OCI-LY3 (cell line): ENCODE data around the gene LY6G6F.

ENCODE experiments used
- H2AFZ ChIP-seq: fragments of 200-600, 300-600 bp; shearing (Covaris generic); 2 replicates; pipeline ENCODE4 v1.6.0; 2014; ENCODE audit warnings: antibody characterized with exemption, low read depth, low read length
- H3K27ac ChIP-seq: fragments of 200-600, 300-600 bp; sonication (generic); 2 replicates; pipeline ENCODE4 v1.5.1; 2014; ENCODE audit warnings: mild to moderate bottlenecking, low read length, moderate library complexity, mixed read lengths
- H3K27me3 ChIP-seq: fragments of 200-600, 300-600 bp; sonication (generic); 2 replicates; pipeline ENCODE4 v1.6.1; 2014; ENCODE audit warnings: low read depth, low read length, mixed read lengths
- H3K36me3 ChIP-seq: fragments of 200-600, 300-600 bp; sonication (generic); replicated peaks from 2 replicates; pipeline ENCODE3; 2014; ENCODE audit warnings: low read depth, low read length, mixed read lengths
- H3K4me1 ChIP-seq: fragments of 300-600, 200-600 bp; sonication (generic); 2 replicates; pipeline ENCODE4 v1.6.1; 2014; ENCODE audit warnings: low read length, mixed read lengths
- H3K4me2 ChIP-seq: fragments of 200-600, 300-600 bp; sonication (generic); 2 replicates; pipeline ENCODE4 v1.6.1; 2014; ENCODE audit warnings: low read length, mixed read lengths
- H3K4me3 ChIP-seq: fragments of 300-600, 200-600 bp; sonication (generic); 2 replicates; pipeline ENCODE4 v1.5.1; 2014; ENCODE audit warnings: antibody characterized with exemption, mild to moderate bottlenecking, low read length, moderate library complexity
- H3K79me2 ChIP-seq: fragments of 300-600, 200-600 bp; shearing (Covaris generic); 2 replicates; pipeline ENCODE4 v1.6.1; 2014; ENCODE audit warnings: mild to moderate bottlenecking, low read length, mixed read lengths
- H3K9ac ChIP-seq: fragments of 300-600, 200-600 bp; shearing (Covaris generic); 2 replicates; pipeline ENCODE4 v1.6.0; 2014; ENCODE audit warnings: mild to moderate bottlenecking, low read length, moderate library complexity
- H3K9me3 ChIP-seq: fragments of 200-600, 300-600 bp; shearing (Covaris generic); 2 replicates; pipeline ENCODE4 v1.6.1; 2014; ENCODE audit warnings: low read length, mixed read lengths; ENCODE audit not compliant: insufficient read depth
- H4K20me1 ChIP-seq: fragments of 200-600, 300-600 bp; sonication (generic); 2 replicates; pipeline ENCODE4 v1.6.1; 2016; ENCODE audit warnings: low read length, mixed read lengths; ENCODE audit not compliant: insufficient read depth
- CTCF ChIP-seq: fragments of 200-600, 300-600 bp; sonication (generic); IDR thresholded peaks from 2 replicates; pipeline ENCODE4 v1.5.1; 2014; ENCODE audit warnings: antibody characterized with exemption, low read length, low read depth
- EZH2phosphoT487 ChIP-seq: fragments of 200-600 bp; shearing (Covaris generic); IDR thresholded peaks from 2 replicates; pipeline ENCODE4 v1.6.1; 2018; ENCODE audit warnings: antibody characterized with exemption, mixed run types, low read depth

Gene LY6G6F

GRCh38 chr6:31715022-31715958 is 8.6 kb downstream of the LY6G6F start, which contains the start of gene LY6G6D:
Gene LY6G6D, plus strand, starts transcription at chr6:31715348. Its CDS starts 8 bp downstream, at chr6:31715356.
- H3K9me3 ChIP-seq: no peaks in the 10 kb centered on the region
- H3K27ac ChIP-seq: no peak within 1 kb of the TSS
- H3K4me3 ChIP-seq: no peak within 1 kb of the TSS
- peaks cover 4% of the 10 kb centered on the region for H3K4me1 ChIP-seq
- H3K4me2 ChIP-seq: no peak within 1 kb of the TSS
- no peaks in the 10 kb centered on the region for H3K36me3 ChIP-seq
- TF ChIP-seq CTCF (no peak), EZH2phosphoT487 (no peak)
- H2AFZ ChIP-seq: no peak within 1 kb of the TSS
- no peaks in the 10 kb centered on the region for H3K27me3 ChIP-seq
- H3K9ac ChIP-seq: no peak within 1 kb of the TSS
- no peaks in the 10 kb centered on the region for H4K20me1 ChIP-seq
- no peaks in the 10 kb centered on the region for H3K79me2 ChIP-seq

- no peak overlapping the region for H3K4me2 ChIP-seq
- H3K9ac ChIP-seq: no peak overlapping the region
- H3K9me3 ChIP-seq: no peaks in the 10 kb centered on the region
- H3K4me1 ChIP-seq: no peaks in the 10 kb centered on the region
- no peaks in the 10 kb centered on the region for H3K27me3 ChIP-seq
- no peaks in the 10 kb centered on the region for H4K20me1 ChIP-seq
- no peak overlapping the region for H3K4me3 ChIP-seq
- H3K36me3 ChIP-seq: no peaks in the 10 kb centered on the region
- H2AFZ ChIP-seq: no peak overlapping the region
- TF ChIP-seq EZH2phosphoT487: no peak
- peak; percentile 9; the same call in 1 of the 2 replicates for TF ChIP-seq CTCF
- H3K79me2 ChIP-seq: no peaks in the 10 kb centered on the region
- H3K27ac ChIP-seq: no peak overlapping the region
Measured at GRCh38 chr6:31717499-31718222, 11.0 kb downstream of the LY6G6F start.

GRCh38 chr6:31718265-31718664 is 11.6 kb downstream of the LY6G6F start:
- H3K9ac ChIP-seq: no peak overlapping the region
- H3K27me3 ChIP-seq: no peaks in the 10 kb centered on the region
- no peaks in the 10 kb centered on the region for H3K9me3 ChIP-seq
- no peak overlapping the region for H2AFZ ChIP-seq
- no peak overlapping the region for H3K4me2 ChIP-seq
- TF ChIP-seq EZH2phosphoT487 (no peak), CTCF (no peak)
- no peak overlapping the region for H3K4me3 ChIP-seq
- H3K4me1 ChIP-seq: no peaks in the 10 kb centered on the region
- H3K27ac ChIP-seq: no peak overlapping the region
- H4K20me1 ChIP-seq: no peaks in the 10 kb centered on the region
- H3K79me2 ChIP-seq: no peaks in the 10 kb centered on the region
- no peaks in the 10 kb centered on the region for H3K36me3 ChIP-seq

- Histone ChIP-seq H3K4me1 (no peaks in the 10 kb centered on the region), H3K27ac (no peak overlapping the region), H3K4me2 (no peak overlapping the region), H3K79me2 (no peaks in the 10 kb centered on the region), H3K36me3 (no peaks in the 10 kb centered on the region), H3K9ac (no peak overlapping the region), H3K4me3 (no peak overlapping the region), H3K27me3 (no peaks in the 10 kb centered on the region), H3K9me3 (no peaks in the 10 kb centered on the region), H2AFZ (no peak overlapping the region), H4K20me1 (no peaks in the 10 kb centered on the region)
- TF ChIP-seq CTCF (no peak), EZH2phosphoT487 (no peak)
Measured at GRCh38 chr6:31719001-31719400, 12.3 kb downstream of the LY6G6F start.
